ENCODE results near the gene ERV3-1.
"Not testable (repeated sequence)": the region's sequence is repeated elsewhere in the genome, so short reads cannot be mapped to it uniquely, and the experiment has no call there.

Gene ERV3-1, protein sequence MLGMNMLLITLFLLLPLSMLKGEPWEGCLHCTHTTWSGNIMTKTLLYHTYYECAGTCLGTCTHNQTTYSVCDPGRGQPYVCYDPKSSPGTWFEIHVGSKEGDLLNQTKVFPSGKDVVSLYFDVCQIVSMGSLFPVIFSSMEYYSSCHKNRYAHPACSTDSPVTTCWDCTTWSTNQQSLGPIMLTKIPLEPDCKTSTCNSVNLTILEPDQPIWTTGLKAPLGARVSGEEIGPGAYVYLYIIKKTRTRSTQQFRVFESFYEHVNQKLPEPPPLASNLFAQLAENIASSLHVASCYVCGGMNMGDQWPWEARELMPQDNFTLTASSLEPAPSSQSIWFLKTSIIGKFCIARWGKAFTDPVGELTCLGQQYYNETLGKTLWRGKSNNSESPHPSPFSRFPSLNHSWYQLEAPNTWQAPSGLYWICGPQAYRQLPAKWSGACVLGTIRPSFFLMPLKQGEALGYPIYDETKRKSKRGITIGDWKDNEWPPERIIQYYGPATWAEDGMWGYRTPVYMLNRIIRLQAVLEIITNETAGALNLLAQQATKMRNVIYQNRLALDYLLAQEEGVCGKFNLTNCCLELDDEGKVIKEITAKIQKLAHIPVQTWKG

DNA sequence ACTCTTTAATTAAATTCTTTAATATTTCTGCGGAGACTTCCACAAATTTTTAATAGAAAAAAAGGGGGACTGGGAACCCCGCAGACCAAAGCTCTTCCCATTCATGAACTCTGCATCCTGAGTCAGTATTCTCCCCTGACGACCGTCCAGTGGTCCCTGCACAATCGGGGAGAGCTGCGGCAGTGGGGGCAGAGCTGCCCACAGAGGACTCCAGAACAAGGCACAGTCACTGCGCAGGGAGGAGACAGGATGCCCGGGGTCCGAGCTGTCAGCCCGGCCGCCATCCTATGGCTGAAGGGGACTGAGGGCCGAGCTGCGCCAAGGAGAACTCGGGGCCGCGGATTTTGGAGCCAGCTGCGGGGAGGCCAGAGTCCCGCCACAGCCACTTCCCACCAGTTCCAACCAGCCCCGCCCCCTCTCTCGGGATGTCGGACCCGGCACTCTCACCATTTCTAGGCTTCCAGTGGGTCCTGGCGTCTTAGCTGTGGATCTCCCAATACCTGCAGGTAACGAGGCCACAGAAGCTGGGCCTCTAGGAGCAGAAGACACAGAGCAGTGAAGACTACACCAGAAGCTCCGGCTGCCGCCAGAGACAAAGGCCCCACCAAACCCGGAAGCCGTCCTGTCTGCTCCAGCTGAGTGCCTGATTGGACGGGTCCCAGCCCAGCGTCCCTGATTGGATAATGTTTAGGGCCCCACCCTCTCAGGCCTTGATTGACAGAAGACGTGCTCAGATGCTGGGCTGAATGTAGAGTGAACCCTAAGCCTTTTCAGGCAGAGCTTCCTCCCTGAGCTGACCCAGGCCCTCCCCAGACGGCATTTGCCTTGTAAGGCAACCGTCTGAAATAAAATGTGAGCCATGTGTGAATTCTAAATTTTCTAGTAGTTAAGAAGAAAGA is at the start of gene ERV3-1:
TSS of gene ERV3-1 (minus strand) at position 594 of the 899 bp plus-strand sequence. CDS start 13,661 bp downstream, outside the sequence.
- Histone ChIP-seq H3K4me3 (ENCODE audit: low read length in 2 of 2) (peak within 1 kb of the TSS; percentile 91 to 95), H3K27ac (ENCODE audit: low read depth in 2 of 2, low read length in 2 of 2) (peak within 1 kb of the TSS; percentile 83 to 89), H3K9me3 (ENCODE audit: control insufficient read depth in 2 of 2, low read length in 2 of 2) (no peaks in the 10 kb centered on the region), H3K36me3 (ENCODE audit: control insufficient read depth in 2 of 2, insufficient read depth in 2 of 2, low read length in 2 of 2) (peaks cover 0 to 5% of the 10 kb centered on the region in 2 donors), H3K9ac (ENCODE audit: low read depth in 1 of 2, low read length in 2 of 2) (peak within 1 kb of the TSS; percentile 93), H3K27me3 (ENCODE audit: control insufficient read depth in 2 of 2, insufficient read depth in 2 of 2, low read length in 2 of 2) (no peaks in the 10 kb centered on the region), H3K4me1 (ENCODE audit: control insufficient read depth in 2 of 2, insufficient read depth in 2 of 2, low read length in 2 of 2) (peaks cover 5 to 16% of the 10 kb centered on the region in 2 donors)

GRCh38 chr7:65055786-65056185 is 49.3 kb upstream of the ERV3-1 start:
- not testable (repeated sequence) for H3K9ac ChIP-seq (ENCODE audit: low read depth in 1 of 2, low read length in 2 of 2); H3K27ac ChIP-seq (ENCODE audit: low read depth in 2 of 2, low read length in 2 of 2)

DNA sequence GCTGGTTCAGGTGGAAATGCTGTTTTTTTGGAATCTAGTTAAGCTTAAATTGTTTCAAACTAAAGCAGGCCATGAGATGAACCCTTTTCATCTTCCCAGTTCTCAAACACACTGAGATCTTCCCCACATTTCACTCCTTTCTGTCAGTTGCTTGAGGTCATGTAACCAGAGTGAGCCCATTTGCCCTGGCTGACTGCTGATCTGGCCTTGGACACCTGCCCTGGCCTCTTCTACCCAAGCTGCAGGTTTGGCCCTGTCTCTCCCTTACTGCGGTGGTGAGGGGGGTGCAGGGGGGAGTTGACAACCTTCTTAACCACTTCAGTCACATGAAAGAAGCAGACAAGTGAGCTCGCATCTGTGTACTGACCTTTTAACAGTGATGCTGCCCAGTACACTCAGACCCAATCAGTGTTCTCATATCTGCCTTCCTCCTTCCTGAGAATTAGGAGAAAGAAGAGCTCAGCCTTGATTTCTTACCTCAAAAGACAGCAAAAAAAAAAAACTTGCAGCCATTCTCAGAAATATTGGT is 48.0 kb upstream of the ERV3-1 start:
- H3K27me3 ChIP-seq (ENCODE audit: control insufficient read depth in 2 of 2, insufficient read depth in 2 of 2, low read length in 2 of 2); H3K4me3 ChIP-seq (ENCODE audit: low read length in 2 of 2); H3K27ac ChIP-seq (ENCODE audit: low read depth in 2 of 2, low read length in 2 of 2); H3K9me3 ChIP-seq (ENCODE audit: control insufficient read depth in 2 of 2, low read length in 2 of 2); H3K4me1 ChIP-seq (ENCODE audit: control insufficient read depth in 2 of 2, insufficient read depth in 2 of 2, low read length in 2 of 2); H3K36me3 ChIP-seq (ENCODE audit: control insufficient read depth in 2 of 2, insufficient read depth in 2 of 2, low read length in 2 of 2); H3K9ac ChIP-seq (ENCODE audit: low read depth in 1 of 2, low read length in 2 of 2): not testable (repeated sequence)

More at GRCh38 chr7:65055786-65056185, 49.3 kb upstream of the ERV3-1 start:
- not testable (repeated sequence) for H3K9me3 ChIP-seq (ENCODE audit: control insufficient read depth in 2 of 2, low read length in 2 of 2); H3K4me3 ChIP-seq (ENCODE audit: low read length in 2 of 2); H3K36me3 ChIP-seq (ENCODE audit: control insufficient read depth in 2 of 2, insufficient read depth in 2 of 2, low read length in 2 of 2); H3K27me3 ChIP-seq (ENCODE audit: control insufficient read depth in 2 of 2, insufficient read depth in 2 of 2, low read length in 2 of 2); H3K4me1 ChIP-seq (ENCODE audit: control insufficient read depth in 2 of 2, insufficient read depth in 2 of 2, low read length in 2 of 2)

DNA sequence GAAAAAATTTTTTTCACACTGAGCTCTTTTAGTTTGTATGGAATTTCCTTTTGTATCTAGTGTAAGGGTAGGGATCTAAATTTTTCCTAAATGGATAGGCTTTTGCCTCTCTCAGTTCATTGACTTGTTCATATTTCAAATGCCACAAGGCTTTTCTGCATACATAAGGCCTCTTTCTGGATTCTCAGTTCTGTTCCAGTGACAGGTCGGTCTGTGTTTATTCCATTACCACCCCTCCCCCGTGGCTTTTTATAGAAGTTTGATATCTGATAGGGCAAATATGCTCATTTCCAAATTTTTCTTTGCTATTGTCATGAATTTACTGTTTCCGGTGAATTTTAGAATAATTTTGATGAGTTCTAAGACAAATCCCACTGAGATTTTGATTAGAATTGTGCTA is 45.2 kb upstream of the ERV3-1 start:
- H3K27ac ChIP-seq (ENCODE audit: low read depth in 2 of 2, low read length in 2 of 2); H3K4me1 ChIP-seq (ENCODE audit: control insufficient read depth in 2 of 2, insufficient read depth in 2 of 2, low read length in 2 of 2): not testable (repeated sequence)

DNA sequence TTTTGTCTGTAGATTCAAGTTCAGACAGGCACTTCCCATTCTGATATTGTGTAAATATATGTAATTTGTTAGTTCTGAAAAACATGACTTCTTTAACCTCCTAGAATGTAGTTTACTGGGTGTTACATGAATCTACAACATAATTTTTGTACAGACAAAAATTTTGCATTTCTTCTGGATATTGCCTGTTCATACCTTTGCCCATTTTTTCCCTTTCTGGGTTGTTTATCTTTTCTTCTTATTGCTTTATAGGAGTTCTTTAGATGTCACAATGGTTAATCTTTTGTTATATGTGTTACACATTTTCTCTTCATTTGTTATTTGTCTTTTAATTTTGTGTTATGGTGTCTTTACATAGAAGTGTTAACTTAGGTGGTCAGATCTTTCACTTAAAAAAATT is 44.7 kb upstream of the ERV3-1 start:
- H3K9ac ChIP-seq (ENCODE audit: low read depth in 1 of 2, low read length in 2 of 2); H3K27me3 ChIP-seq (ENCODE audit: control insufficient read depth in 2 of 2, insufficient read depth in 2 of 2, low read length in 2 of 2); H3K27ac ChIP-seq (ENCODE audit: low read depth in 2 of 2, low read length in 2 of 2): not testable (repeated sequence)

More for the DNA sequence above, 45.2 kb upstream of the ERV3-1 start:
- H3K36me3 ChIP-seq (ENCODE audit: control insufficient read depth in 2 of 2, insufficient read depth in 2 of 2, low read length in 2 of 2); H3K9ac ChIP-seq (ENCODE audit: low read depth in 1 of 2, low read length in 2 of 2); H3K9me3 ChIP-seq (ENCODE audit: control insufficient read depth in 2 of 2, low read length in 2 of 2); H3K27me3 ChIP-seq (ENCODE audit: control insufficient read depth in 2 of 2, insufficient read depth in 2 of 2, low read length in 2 of 2); H3K4me3 ChIP-seq (ENCODE audit: low read length in 2 of 2): not testable (repeated sequence)

DNA sequence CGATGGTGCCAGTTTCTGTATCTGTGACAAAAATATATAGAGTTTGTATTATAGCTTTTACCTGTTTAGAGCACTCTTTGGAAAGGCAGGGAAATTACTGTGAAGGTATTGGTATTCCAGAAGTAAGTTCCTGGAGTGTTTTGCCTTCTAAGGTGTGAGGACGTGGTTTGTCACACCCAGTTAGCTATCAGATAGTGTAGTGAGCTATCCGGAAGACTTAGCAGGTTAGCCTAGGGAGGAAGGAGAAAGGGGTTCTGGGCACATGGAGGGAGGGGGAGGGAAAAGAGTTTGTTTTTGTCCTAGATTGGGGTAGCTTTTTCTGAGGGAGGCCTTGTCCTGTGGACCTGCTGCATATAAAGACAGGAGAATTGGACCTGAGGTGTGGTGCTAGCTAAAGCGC is 39.8 kb upstream of the ERV3-1 start:
- not testable (repeated sequence) for H3K9me3 ChIP-seq (ENCODE audit: control insufficient read depth in 2 of 2, low read length in 2 of 2); H3K27me3 ChIP-seq (ENCODE audit: control insufficient read depth in 2 of 2, insufficient read depth in 2 of 2, low read length in 2 of 2); H3K4me3 ChIP-seq (ENCODE audit: low read length in 2 of 2); H3K9ac ChIP-seq (ENCODE audit: low read depth in 1 of 2, low read length in 2 of 2); H3K36me3 ChIP-seq (ENCODE audit: control insufficient read depth in 2 of 2, insufficient read depth in 2 of 2, low read length in 2 of 2); H3K27ac ChIP-seq (ENCODE audit: low read depth in 2 of 2, low read length in 2 of 2); H3K4me1 ChIP-seq (ENCODE audit: control insufficient read depth in 2 of 2, insufficient read depth in 2 of 2, low read length in 2 of 2)

More for the DNA sequence above, 44.7 kb upstream of the ERV3-1 start:
- not testable (repeated sequence) for H3K9me3 ChIP-seq (ENCODE audit: control insufficient read depth in 2 of 2, low read length in 2 of 2); H3K4me3 ChIP-seq (ENCODE audit: low read length in 2 of 2); H3K4me1 ChIP-seq (ENCODE audit: control insufficient read depth in 2 of 2, insufficient read depth in 2 of 2, low read length in 2 of 2); H3K36me3 ChIP-seq (ENCODE audit: control insufficient read depth in 2 of 2, insufficient read depth in 2 of 2, low read length in 2 of 2)

- not testable (repeated sequence) for H3K9me3 ChIP-seq (ENCODE audit: control insufficient read depth in 2 of 2, low read length in 2 of 2)
These were observed 39.1 kb upstream of the ERV3-1 start for GRCh38 chr7:65045589-65045988.

GRCh38 chr7:65038767-65039166 is 32.3 kb upstream of the ERV3-1 start:
- not testable (repeated sequence) for H3K4me1 ChIP-seq (ENCODE audit: control insufficient read depth in 2 of 2, insufficient read depth in 2 of 2, low read length in 2 of 2); H3K27me3 ChIP-seq (ENCODE audit: control insufficient read depth in 2 of 2, insufficient read depth in 2 of 2, low read length in 2 of 2); H3K36me3 ChIP-seq (ENCODE audit: control insufficient read depth in 2 of 2, insufficient read depth in 2 of 2, low read length in 2 of 2); H3K9me3 ChIP-seq (ENCODE audit: control insufficient read depth in 2 of 2, low read length in 2 of 2)
- H3K9ac ChIP-seq (ENCODE audit: low read depth in 1 of 2, low read length in 2 of 2), result peak overlapping the region; percentile 72 to 79
- peak overlapping the region; percentile 79 to 82 for H3K4me3 ChIP-seq (ENCODE audit: low read length in 2 of 2)
- H3K27ac ChIP-seq (ENCODE audit: low read depth in 2 of 2, low read length in 2 of 2), result peak overlapping the region; percentile 80 to 81

More at GRCh38 chr7:65045589-65045988, 39.1 kb upstream of the ERV3-1 start:
- not testable (repeated sequence) for H3K27ac ChIP-seq (ENCODE audit: low read depth in 2 of 2, low read length in 2 of 2); H3K4me1 ChIP-seq (ENCODE audit: control insufficient read depth in 2 of 2, insufficient read depth in 2 of 2, low read length in 2 of 2); H3K36me3 ChIP-seq (ENCODE audit: control insufficient read depth in 2 of 2, insufficient read depth in 2 of 2, low read length in 2 of 2); H3K9ac ChIP-seq (ENCODE audit: low read depth in 1 of 2, low read length in 2 of 2); H3K4me3 ChIP-seq (ENCODE audit: low read length in 2 of 2); H3K27me3 ChIP-seq (ENCODE audit: control insufficient read depth in 2 of 2, insufficient read depth in 2 of 2, low read length in 2 of 2)

GRCh38 chr7:65037740-65038688 is 31.5 kb upstream of the ERV3-1 start:
- Histone ChIP-seq H3K9ac (ENCODE audit: low read depth in 1 of 2, low read length in 2 of 2) (peak overlapping the region; percentile 41 to 79), H3K27ac (ENCODE audit: low read depth in 2 of 2, low read length in 2 of 2) (peak overlapping the region; percentile 86), H3K36me3 (ENCODE audit: control insufficient read depth in 2 of 2, insufficient read depth in 2 of 2, low read length in 2 of 2) (no peaks in the 10 kb centered on the region), H3K27me3 (ENCODE audit: control insufficient read depth in 2 of 2, insufficient read depth in 2 of 2, low read length in 2 of 2) (no peaks in the 10 kb centered on the region), H3K9me3 (ENCODE audit: control insufficient read depth in 2 of 2, low read length in 2 of 2) (no peaks in the 10 kb centered on the region), H3K4me1 (ENCODE audit: control insufficient read depth in 2 of 2, insufficient read depth in 2 of 2, low read length in 2 of 2) (peaks cover 7 to 8% of the 10 kb centered on the region in 2 donors), H3K4me3 (ENCODE audit: low read length in 2 of 2) (peak overlapping the region; percentile 71 to 79)

All from mucosa of rectum (tissue), 2 donors.